ENCODE results near the gene RELN. TPM values are rescaled to one million over a fixed set of nuclear protein-coding genes. Genes with fewer than 3 reads are reported as not detected.

The RELN gene
- total and polyA plus RNA-seq, 9 of the 15 experiments (the other 6 are each of a cell fraction or from before 2014, with no cell fraction given), result 12.9 to 43.2 (median 18.1) TPM

DNA sequence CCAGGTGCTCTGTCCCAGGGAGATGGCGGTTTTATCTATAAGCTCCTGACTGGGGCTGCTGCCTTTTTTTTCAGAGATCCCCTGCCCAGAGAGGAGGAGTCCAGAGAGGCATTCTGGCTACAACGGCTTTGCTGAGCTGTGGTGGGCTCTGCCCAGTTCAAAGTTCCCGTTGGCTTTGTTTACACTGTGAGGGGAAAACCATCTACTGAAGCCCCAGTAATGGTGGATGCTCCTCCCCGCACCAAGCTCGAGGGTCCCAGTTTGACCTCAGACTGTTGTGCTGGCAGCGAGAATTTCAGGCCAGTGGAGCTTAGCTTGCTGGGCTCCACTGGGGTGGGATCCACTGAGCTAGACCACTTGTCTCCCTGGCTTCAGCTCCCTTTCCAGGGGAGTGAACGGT is 527.1 kb downstream of the RELN start:
- TF ChIP-seq SMARCA5 (IDR thresholded peaks at IDR 0.05), result no peak
- TF ChIP-seq SRF (CRISPR knock-in tag; IDR thresholded peaks at IDR 0.05), result no peak
- TF ChIP-seq DDX20 (tag; IDR thresholded peaks at IDR 0.05; ENCODE audit: low read depth), result no peak
- no peak for TF ChIP-seq ZNF197 (CRISPR knock-in tag; IDR thresholded peaks at IDR 0.05; ENCODE audit: low read depth)
- no peak for TF ChIP-seq PTTG1 (tag; IDR thresholded peaks at IDR 0.05; ENCODE audit: low read depth)
- no peak for TF ChIP-seq CXXC5 (CRISPR knock-in tag; IDR thresholded peaks at IDR 0.05)
- TF ChIP-seq, protein P1, sequence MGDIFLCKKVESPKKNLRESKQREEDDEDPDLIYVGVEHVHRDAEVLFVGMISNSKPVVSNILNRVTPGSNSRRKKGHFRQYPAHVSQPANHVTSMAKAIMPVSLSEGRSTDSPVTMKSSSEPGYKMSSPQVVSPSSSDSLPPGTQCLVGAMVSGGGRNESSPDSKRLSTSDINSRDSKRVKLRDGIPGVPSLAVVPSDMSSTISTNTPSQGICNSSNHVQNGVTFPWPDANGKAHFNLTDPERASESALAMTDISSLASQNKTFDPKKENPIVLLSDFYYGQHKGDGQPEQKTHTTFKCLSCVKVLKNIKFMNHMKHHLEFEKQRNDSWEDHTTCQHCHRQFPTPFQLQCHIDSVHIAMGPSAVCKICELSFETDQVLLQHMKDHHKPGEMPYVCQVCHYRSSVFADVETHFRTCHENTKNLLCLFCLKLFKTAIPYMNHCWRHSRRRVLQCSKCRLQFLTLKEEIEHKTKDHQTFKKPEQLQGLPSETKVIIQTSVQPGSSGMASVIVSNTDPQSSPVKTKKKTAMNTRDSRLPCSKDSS (IDR thresholded peaks at IDR 0.05; ENCODE audit: low read depth, partially characterized antibody), result no peak
- no peak for TF ChIP-seq SMARCA4 (IDR thresholded peaks at IDR 0.05)
- FAIRE-seq, result no peak
- Histone ChIP-seq H3K9me3 (replicated peaks; ENCODE audit: control insufficient read depth, insufficient read depth, low read depth, low read length) (no peaks in the 10 kb centered on the region), H3K4me3 (no peak overlapping the region), H3K27me3 (ENCODE audit: control insufficient read depth in 2 of 2, insufficient read depth in 2 of 2, low read length in 2 of 2) (peaks cover 10 to 22% of the 10 kb centered on the region in 2 experiments; a peak in 4 of 5 replicates), H2AFZ (ENCODE audit: low read depth, low read length) (peak overlapping the region; percentile 9; the same call in 1 of the 2 replicates), H3K36me3 (ENCODE audit: control insufficient read depth, insufficient read depth, low read length) (no peaks in the 10 kb centered on the region), H4K20me1 (replicated peaks; ENCODE audit: control insufficient read depth, insufficient read depth, low read length) (no peaks in the 10 kb centered on the region), H3K79me2 (ENCODE audit: control insufficient read depth, insufficient read depth, low read length) (no peaks in the 10 kb centered on the region), H3K4me1 (replicated peaks in 1 of 2; ENCODE audit: control insufficient read depth in 2 of 2, insufficient read depth in 2 of 2, low read length in 2 of 2) (no peaks in the 10 kb centered on the region; a peak in 1 of 5 replicates), H3K9me1 (ENCODE audit: control insufficient read depth, insufficient read depth, low read length) (no peaks in the 10 kb centered on the region), H3K9ac (ENCODE audit: insufficient read depth in 1 of 2, low read depth in 2 of 2, low read length in 2 of 2) (no peak overlapping the region), H3K27ac (ENCODE audit: extremely low read depth, low read depth, low read length) (no peak overlapping the region), H3K4me2 (ENCODE audit: insufficient read depth, low read length) (no peak overlapping the region)
- ChIA-PET CTCF (ENCODE audit: low intra/inter-chr PET ratio) (no interaction called here), POLR2A (interaction anchor here (1.0 kb wide), 1 partner anchor 27 kb away, joined by 3 read pairs; no protein-coding TSS in a partner anchor)
- BruUV-seq (replicated peaks), result no TSS peak
- in situ Hi-C loops (cut with MboI), result no loop called here
- ATAC-seq, result no peak
- intact Hi-C loops (cut with micrococcal nuclease), result no loop called here
- WGBS (ENCODE audit: insufficient coverage, low coverage, missing lambda C conversion rate), result under 1% methylated on average over 7 of the region's 7 CpGs
- no peak for DNase-seq (ENCODE audit: extremely low read depth in 1 of 4, low spot score in 3 of 4)
